Lower leg skin (tissue), 3 donors: ENCODE results near the gene TANC1.

Source experiments
- CTCF ChIP-seq, 3 donors: fragments of 450-650 bp; IDR thresholded peaks; one replicate each; pipeline ENCODE4 v1.5.1; 2016; ENCODE audit warnings: antibody characterized with exemption in 3 of 3, mild to moderate bottlenecking in 3 of 3, moderate library complexity in 2 of 3
- POLR2A ChIP-seq, 2 donors: fragments of 450-650 bp; IDR thresholded peaks; one replicate each; pipeline ENCODE4 v1.6.1; 2016 to 2017; ENCODE audit warnings: antibody characterized with exemption in 2 of 2, mild to moderate bottlenecking in 1 of 2, moderate library complexity in 1 of 2

GRCh38 chr2:158984604-158985135, 16.2 kb downstream of the TANC1 start:
- no peak for TF ChIP-seq CTCF (IDR thresholded peaks at IDR 0.05)
- no peak for TF ChIP-seq POLR2A (IDR thresholded peaks at IDR 0.05)
